Activated CD8-positive, alpha-beta memory T cell treated with anti-CD3 and anti-CD28 coated beads, Interleukin-2, amount 10 ng/mL, durations not matched to agents 7 days and 5 days (primary cell): ENCODE measurements around the gene NIPSNAP2. TPM values are rescaled to one million over a fixed set of nuclear protein-coding genes. Genes with fewer than 3 reads are reported as not detected.
A peak's percentile ranks its signal among the peaks of the same experiment; 100 is the strongest.
"Not testable (repeated sequence)": the region's sequence is repeated elsewhere in the genome, so short reads cannot be mapped to it uniquely, and the experiment has no call there.

Source experiments
- ATAC-seq: fragments of 150-1000 bp; cut with Tn5 transposase; one replicate; pipeline ENCODE4 v1.10.0; 2021; ENCODE audit warnings: moderate library complexity
- CTCF ChIA-PET: fragments of 350-600 bp; sonication (Branson Sonifier 250); formaldehyde crosslinking; loops from one replicate; lab custom pipeline; 2021; ENCODE audit warnings: antibody characterized with exemption; lab: Charles Lee
- DNase-seq: peaks from one replicate; pipeline ENCODE4 v3.0.0-alpha.2; 2020
- H3K27ac Mint-ChIP-seq: one replicate; pipeline ENCODE4 v1.8.0; 2021; ENCODE audit warnings: mild to moderate bottlenecking, mixed read lengths
- H3K27me3 Mint-ChIP-seq: one replicate; pipeline ENCODE4 v1.8.0; 2021; ENCODE audit warnings: mixed read lengths
- H3K36me3 Mint-ChIP-seq: one replicate; pipeline ENCODE4 v1.8.0; 2021; ENCODE audit warnings: mild to moderate bottlenecking, mixed read lengths
- H3K4me1 Mint-ChIP-seq: one replicate; pipeline ENCODE4 v1.8.0; 2021; ENCODE audit warnings: mixed read lengths
- H3K4me3 Mint-ChIP-seq: one replicate; pipeline ENCODE4 v1.8.0; 2021; ENCODE audit warnings: mild to moderate bottlenecking, moderate library complexity, mixed read lengths
- H3K9me3 Mint-ChIP-seq: one replicate; pipeline ENCODE4 v1.8.0; 2022; ENCODE audit warnings: low read depth, mixed read lengths
- total RNA-seq, 2 experiments: library from RNA; stranded (reverse); gene quantifications; one replicate each; pipeline ENCODE4 v1.2.3, GENCODE V29; 2021

NIPSNAP2 gene
- 10 to 100 TPM; 28.6 to 29.0 TPM for total RNA-seq

DNA sequence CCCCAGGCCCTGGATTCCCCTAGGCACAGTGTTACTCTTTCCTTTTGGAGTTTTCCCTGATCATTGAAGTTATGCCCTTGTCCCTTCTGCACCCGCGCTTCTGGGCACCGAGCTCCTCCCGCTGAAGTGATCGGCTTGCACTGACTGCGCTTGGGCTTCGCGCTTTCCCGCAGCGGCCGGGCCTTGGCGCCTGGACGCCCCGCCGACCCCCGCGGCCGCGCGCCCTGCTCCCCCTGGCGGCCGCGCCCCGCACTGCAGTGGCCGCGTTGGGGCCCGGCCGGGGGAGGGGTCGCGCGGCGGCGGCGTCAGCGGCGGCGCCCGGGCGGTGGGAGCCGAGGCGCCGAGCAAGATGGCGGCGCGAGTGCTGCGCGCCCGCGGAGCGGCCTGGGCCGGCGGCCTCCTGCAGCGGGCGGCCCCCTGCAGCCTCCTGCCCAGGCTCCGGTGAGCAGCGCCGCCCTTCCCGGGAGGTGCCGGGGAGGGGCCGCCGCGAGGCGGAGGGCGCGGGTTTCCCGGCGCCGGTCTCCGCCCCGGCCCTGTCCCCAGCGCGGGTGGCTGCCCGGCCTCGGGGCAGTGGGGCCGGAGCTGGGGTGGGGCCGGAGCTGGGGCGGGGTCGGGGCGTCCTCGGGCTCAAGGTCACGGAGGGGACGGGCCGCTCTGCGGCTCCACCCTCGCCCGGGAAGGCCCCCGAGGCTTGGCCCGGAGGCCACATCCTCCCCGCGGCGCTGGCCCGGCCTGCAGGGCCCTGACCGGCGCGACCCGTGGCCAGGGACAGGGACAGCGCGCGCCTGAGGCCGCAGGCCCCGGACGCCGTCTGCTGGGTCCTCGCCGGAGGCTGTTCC is at the start of gene NIPSNAP2:
Gene NIPSNAP2, plus strand, starts transcription at position 325 of the 839 bp plus-strand sequence. Its CDS starts 25 bp downstream, at position 350.
- peak within 1 kb of the TSS; percentile 75 for H3K4me3 Mint-ChIP-seq
- peaks cover 8% of the 10 kb centered on the region for H3K36me3 Mint-ChIP-seq
- ATAC-seq, result peak; percentile 88
- no peaks in the 10 kb centered on the region for H3K27me3 Mint-ChIP-seq
- no peaks in the 10 kb centered on the region for H3K9me3 Mint-ChIP-seq
- peak; percentile 59 for DNase-seq
- H3K4me1 Mint-ChIP-seq, result peaks cover 31% of the 10 kb centered on the region
- H3K27ac Mint-ChIP-seq, result peak within 1 kb of the TSS; percentile 80
- CTCF ChIA-PET, result interaction anchor here (0.6 to 2.2 kb wide), 14 partner anchors 9 to 371 kb away, joined by 3 to 19 read pairs (median 4); partner anchors contain the start of genes CCT6A, PSPH, SUMF2 and ZNF713

GRCh38 chr7:55917771-55918170 is 46.6 kb upstream of the NIPSNAP2 start:
- Mint-ChIP-seq H3K9me3 (no peaks in the 10 kb centered on the region), H3K27ac (no peak overlapping the region), H3K36me3 (peaks cover 4% of the 10 kb centered on the region), H3K4me3 (no peak overlapping the region), H3K4me1 (peaks cover 5% of the 10 kb centered on the region), H3K27me3 (no peaks in the 10 kb centered on the region)
- DNase-seq, result no peak
- no peak for ATAC-seq
- CTCF ChIA-PET, result no interaction called here

GRCh38 chr7:55928006-55928767 is 36.2 kb upstream of the NIPSNAP2 start:
- Mint-ChIP-seq H3K27ac (no peak overlapping the region), H3K4me3 (no peak overlapping the region), H3K27me3 (no peaks in the 10 kb centered on the region), H3K36me3 (peaks cover 3% of the 10 kb centered on the region), H3K4me1 (no peaks in the 10 kb centered on the region), H3K9me3 (peaks cover 2% of the 10 kb centered on the region)
- CTCF ChIA-PET, result no interaction called here
- DNase-seq (no peak), ATAC-seq (no peak)

DNA sequence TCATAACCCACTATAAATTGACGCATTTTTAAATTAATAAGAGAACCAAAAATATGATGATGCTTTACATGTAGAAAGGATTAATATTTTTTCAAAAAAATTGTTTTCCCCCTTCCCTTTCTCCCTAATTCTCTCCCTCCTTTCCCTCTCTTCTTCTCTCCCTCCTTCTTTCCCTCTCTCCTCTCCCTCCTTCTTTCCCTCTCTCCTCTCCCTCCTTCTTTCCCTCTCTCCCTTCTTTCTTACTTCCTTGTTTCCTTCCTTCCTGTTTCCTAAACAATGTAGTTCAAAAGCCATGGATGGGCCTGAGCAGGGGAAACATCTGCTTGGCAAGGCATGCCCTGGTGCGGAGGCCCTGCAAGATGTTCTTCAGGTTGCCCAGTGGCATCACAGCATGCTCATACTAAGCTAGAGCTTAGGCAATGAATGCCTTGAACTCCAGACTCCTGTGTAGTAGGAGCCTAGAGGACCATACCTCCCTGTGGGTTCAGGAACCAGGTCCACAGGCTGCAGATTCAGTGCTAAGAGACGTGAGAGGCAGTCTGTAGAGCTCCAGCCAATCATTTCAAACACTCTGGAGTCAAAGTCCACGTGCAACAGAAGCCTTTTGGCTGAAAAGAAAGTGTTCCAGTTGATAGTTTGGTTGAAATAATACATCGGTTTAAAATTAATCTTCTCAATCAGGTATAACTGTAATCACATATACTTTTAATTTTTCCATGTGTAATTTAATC is 32.8 kb upstream of the NIPSNAP2 start:
- DNase-seq, result no peak
- no peak for ATAC-seq
- peaks cover 4% of the 10 kb centered on the region for H3K9me3 Mint-ChIP-seq

GRCh38 chr7:55939514-55940123 is 24.8 kb upstream of the NIPSNAP2 start:
- DNase-seq (no peak), ATAC-seq (no peak)
- Mint-ChIP-seq H3K27me3 (no peaks in the 10 kb centered on the region), H3K36me3 (peaks cover 10% of the 10 kb centered on the region), H3K27ac (no peak overlapping the region), H3K9me3 (peaks cover 31% of the 10 kb centered on the region), H3K4me3 (no peak overlapping the region), H3K4me1 (no peaks in the 10 kb centered on the region)
- CTCF ChIA-PET, result interaction anchor here (1.1 kb wide), 1 partner anchor 19 kb away, joined by 3 read pairs; no protein-coding TSS in a partner anchor

More for the DNA sequence above, 32.8 kb upstream of the NIPSNAP2 start:
- H3K36me3 Mint-ChIP-seq, result peaks cover 1% of the 10 kb centered on the region
- CTCF ChIA-PET, result no interaction called here
- no peak overlapping the region for H3K4me3 Mint-ChIP-seq
- H3K27me3 Mint-ChIP-seq, result no peaks in the 10 kb centered on the region
- no peak overlapping the region for H3K27ac Mint-ChIP-seq
- H3K4me1 Mint-ChIP-seq, result no peaks in the 10 kb centered on the region

- Mint-ChIP-seq H3K36me3 (peaks cover 4% of the 10 kb centered on the region), H3K27me3 (no peaks in the 10 kb centered on the region), H3K27ac (no peak overlapping the region), H3K4me3 (no peak overlapping the region), H3K9me3 (peaks cover 19% of the 10 kb centered on the region), H3K4me1 (peaks cover 2% of the 10 kb centered on the region)
- DNase-seq, result no peak
- no peak for ATAC-seq
- CTCF ChIA-PET, result no interaction called here
These were observed 17.8 kb upstream of the NIPSNAP2 start for GRCh38 chr7:55946545-55946944.

DNA sequence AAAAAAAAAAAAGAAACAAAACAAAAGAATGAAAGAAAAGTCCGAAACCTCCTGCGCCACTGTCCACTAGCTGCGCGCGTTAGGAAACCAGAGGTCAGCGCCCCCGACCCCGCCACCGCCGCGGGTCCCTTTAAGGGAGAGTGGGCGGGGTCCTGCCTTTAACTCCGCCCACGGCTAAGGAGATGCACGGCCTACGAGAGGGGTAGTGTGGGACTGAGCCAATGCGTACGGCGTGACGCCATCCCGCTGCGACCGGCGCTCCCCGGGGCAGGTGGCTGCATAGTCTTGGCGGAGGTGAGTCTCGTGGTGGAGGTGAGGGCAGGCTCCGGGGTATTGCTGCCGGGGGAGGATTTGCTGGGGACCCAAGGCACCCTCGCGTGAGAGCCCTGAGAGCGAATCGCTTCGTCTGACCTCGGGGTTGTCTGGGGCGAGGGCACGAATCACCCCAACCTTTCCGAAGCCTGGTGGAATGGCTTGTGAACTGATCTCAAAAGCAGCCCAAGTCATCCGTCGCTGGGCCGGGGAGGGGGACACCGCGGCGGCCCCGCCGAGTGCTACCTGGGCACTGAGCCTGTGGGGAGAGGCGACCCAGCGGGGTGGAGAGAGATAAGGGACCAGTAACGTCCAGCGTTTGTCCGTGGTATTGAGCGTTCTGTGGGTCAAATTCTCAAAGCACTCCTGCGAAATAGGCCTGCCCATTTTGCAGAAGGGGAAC is 12.6 kb upstream of the NIPSNAP2 start, which contains the start of gene MRPS17:
Gene MRPS17, plus strand, starts transcription at position 241 of the 715 bp plus-strand sequence. CDS start 1,319 bp downstream, outside the sequence.
- no peaks in the 10 kb centered on the region for H3K27me3 Mint-ChIP-seq
- peaks cover 24% of the 10 kb centered on the region for H3K4me1 Mint-ChIP-seq
- peak within 1 kb of the TSS; percentile 87 for H3K27ac Mint-ChIP-seq
- H3K9me3 Mint-ChIP-seq, result peaks cover 5% of the 10 kb centered on the region
- peak within 1 kb of the TSS; percentile 93 for H3K4me3 Mint-ChIP-seq
- CTCF ChIA-PET, result interaction anchor here (1.3 kb wide), 1 partner anchor 12 kb away, joined by 6 read pairs; no protein-coding TSS in a partner anchor
- DNase-seq, result peak; percentile 94
- peaks cover 25% of the 10 kb centered on the region for H3K36me3 Mint-ChIP-seq
- ATAC-seq, result peak; percentile 100

DNA sequence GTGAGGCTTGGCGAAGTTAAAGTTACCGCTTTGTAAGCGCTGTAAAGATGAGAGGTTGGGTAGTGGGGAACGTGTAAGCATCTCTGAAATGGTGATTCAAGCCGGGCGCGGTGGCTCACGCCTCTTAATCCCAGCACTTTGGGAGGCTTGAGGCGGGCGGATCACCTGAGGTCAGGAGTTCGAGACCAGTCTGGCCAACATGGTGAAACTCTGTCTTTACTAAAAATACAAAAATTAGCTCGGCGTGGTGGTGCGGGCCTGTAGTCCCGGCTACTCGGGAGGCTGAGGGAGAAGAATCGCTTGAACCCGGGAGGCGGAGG is 12.1 kb upstream of the NIPSNAP2 start:
- H3K27ac Mint-ChIP-seq, result peak overlapping the region; percentile 87

GRCh38 chr7:55953707-55954475 is 10.5 kb upstream of the NIPSNAP2 start:
- CTCF ChIA-PET, result no interaction called here
- Mint-ChIP-seq H3K4me1 (peaks cover 24% of the 10 kb centered on the region), H3K9me3 (peaks cover 3% of the 10 kb centered on the region), H3K27ac (peak overlapping the region; percentile 12), H3K36me3 (peaks cover 32% of the 10 kb centered on the region), H3K4me3 (peak overlapping the region; percentile 93), H3K27me3 (no peaks in the 10 kb centered on the region)
- ATAC-seq (no peak), DNase-seq (no peak)

More for the DNA sequence above, 12.1 kb upstream of the NIPSNAP2 start:
- peak overlapping the region; percentile 93 for H3K4me3 Mint-ChIP-seq
- peaks cover 25% of the 10 kb centered on the region for H3K36me3 Mint-ChIP-seq
- CTCF ChIA-PET, ATAC-seq, H3K27me3 Mint-ChIP-seq, H3K9me3 Mint-ChIP-seq, DNase-seq: not testable (repeated sequence)
- peaks cover 24% of the 10 kb centered on the region for H3K4me1 Mint-ChIP-seq

GRCh38 chr7:55957190-55957589 is 7.2 kb upstream of the NIPSNAP2 start:
- Mint-ChIP-seq H3K4me3 (no peak overlapping the region), H3K27ac (no peak overlapping the region), H3K9me3 (no peaks in the 10 kb centered on the region), H3K36me3 (peaks cover 26% of the 10 kb centered on the region), H3K27me3 (no peaks in the 10 kb centered on the region), H3K4me1 (peaks cover 18% of the 10 kb centered on the region)
- no peak for DNase-seq
- ATAC-seq, result no peak
- CTCF ChIA-PET, result no interaction called here

DNA sequence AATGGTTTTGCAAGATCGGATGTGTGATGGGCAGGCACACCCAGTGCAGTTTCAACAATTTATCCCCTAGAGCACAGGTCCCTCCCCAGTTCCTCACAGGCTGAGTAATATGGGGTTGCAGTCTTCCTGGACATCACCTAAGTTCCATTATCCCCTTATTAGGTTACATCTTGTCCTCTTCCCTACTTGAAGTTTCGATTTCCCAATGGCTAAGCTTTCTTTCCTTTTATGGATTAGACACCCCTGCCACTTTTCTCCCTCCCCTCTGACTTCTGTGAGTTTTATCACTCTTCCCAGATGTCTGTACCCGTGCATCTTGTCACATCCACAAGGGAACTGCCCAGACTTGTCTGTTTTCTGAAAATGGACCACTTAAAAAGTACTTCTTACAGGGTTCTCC is 2.4 kb upstream of the NIPSNAP2 start:
- CTCF ChIA-PET, result interaction anchor here (1.0 kb wide), 1 partner anchor 320 kb away, joined by 3 read pairs; no protein-coding TSS in a partner anchor

More for the DNA sequence above, 2.4 kb upstream of the NIPSNAP2 start:
- Mint-ChIP-seq H3K4me1 (peaks cover 23% of the 10 kb centered on the region), H3K27me3 (no peaks in the 10 kb centered on the region), H3K36me3 (peaks cover 9% of the 10 kb centered on the region), H3K27ac (no peak overlapping the region), H3K4me3 (no peak overlapping the region), H3K9me3 (no peaks in the 10 kb centered on the region)
- ATAC-seq (no peak), DNase-seq (no peak)
